HG03571 (cell line): ENCODE measurements around the gene ZNF320.
"Not testable (repeated sequence)": the region's sequence is repeated elsewhere in the genome, so short reads cannot be mapped to it uniquely, and the experiment has no call there.

Experiments
- ATAC-seq: cut with Tn5 transposase; IDR thresholded peaks from one replicate; pipeline ENCODE4 v1.9.1; 2021; ENCODE audit not compliant: unreplicated experiment

ZNF320 gene

GRCh38 chr19:52922841-52923777, 25.7 kb upstream of the ZNF320 start, which contains the start of gene ZNF888:
ZNF888 (minus strand) TSS chr19:52923428; CDS start chr19:52917873, 5,555 bp downstream.
- peak; percentile 90 for ATAC-seq

GRCh38 chr19:52917531-52917930, 20.1 kb upstream of the ZNF320 start:
- ATAC-seq: no peak

DNA sequence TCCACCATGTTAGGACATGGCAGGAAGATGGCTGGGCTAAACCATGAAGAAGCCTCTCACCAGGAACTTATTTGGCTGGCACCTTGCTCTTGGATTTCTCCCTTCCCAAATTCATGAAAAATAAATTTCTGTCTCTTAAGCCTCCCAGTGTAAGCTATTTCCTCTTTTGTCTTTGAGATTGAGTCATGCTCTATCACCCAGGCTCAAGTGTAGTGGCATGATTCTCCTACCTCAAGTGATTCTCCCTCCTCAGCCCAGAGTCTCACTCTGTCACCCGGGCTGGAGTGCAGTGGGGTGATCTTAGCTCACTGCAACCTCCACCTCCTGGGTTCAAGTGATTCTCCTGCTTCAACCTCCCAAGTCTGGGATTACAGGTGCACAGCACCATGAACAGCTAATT, 13.2 kb upstream of the ZNF320 start:
- ATAC-seq: no peak

GRCh38 chr19:52904052-52904780, 6.8 kb upstream of the ZNF320 start:
- not testable (repeated sequence) for ATAC-seq

DNA sequence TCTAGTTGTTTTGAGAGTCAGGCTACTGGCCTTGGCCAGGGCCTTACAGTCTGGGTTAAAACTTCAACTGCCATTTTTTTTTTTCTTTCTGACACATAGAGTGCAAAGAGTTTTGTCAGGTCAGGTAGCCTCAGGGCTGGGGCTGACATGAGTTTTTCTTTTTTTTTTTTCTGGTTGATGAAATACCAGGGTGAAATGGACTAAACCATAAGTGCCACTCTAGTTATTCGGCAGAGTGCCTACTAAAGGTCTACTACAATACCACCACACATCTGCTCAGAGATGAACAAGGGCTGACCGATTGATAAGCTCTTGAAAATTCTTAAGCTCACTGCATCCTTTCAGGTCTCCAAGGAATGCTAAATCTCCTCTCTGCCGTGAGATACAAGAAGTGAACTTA, 4.4 kb upstream of the ZNF320 start:
- no peak for ATAC-seq

DNA sequence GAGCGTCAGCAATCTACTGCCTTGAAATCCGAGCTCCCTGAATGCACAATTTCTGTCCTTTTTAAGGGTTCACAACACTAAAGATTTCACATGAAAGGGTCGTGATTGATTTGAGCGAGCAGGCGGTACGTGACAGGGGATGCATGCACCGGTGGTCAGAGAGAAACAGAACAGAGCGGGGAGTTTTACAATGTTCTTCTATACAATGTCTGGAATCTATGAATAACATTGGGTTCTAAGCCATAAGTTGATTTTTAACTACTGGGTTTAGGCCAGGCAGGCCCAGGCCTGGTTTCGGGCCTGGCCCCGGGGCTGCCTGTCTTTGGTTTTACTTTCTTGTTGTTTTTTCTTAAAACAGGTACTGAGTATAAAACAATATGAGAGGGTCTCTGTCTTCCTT, 1.2 kb upstream of the ZNF320 start:
- not testable (repeated sequence) for ATAC-seq

DNA sequence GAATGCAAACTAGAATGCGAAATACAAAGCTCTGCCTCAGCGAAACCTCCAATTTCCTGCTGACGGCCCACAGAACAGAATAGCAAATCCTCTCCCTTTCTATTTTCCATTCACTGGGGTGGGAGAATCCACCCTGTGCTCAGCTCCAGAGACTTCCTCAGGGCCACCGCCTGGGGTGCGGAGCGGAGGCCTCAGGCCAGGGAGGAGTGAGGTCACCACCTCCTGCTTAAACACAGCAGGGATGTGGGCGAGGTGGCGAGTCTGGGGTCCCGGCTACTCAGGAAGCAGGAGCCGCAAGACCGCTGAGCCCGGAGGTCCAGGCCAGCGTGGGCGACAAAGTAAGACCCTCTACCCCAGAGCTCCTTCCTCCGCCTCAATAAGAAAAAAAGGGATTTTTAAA, 666 bp upstream of the ZNF320 start:
- ATAC-seq: no peak

DNA sequence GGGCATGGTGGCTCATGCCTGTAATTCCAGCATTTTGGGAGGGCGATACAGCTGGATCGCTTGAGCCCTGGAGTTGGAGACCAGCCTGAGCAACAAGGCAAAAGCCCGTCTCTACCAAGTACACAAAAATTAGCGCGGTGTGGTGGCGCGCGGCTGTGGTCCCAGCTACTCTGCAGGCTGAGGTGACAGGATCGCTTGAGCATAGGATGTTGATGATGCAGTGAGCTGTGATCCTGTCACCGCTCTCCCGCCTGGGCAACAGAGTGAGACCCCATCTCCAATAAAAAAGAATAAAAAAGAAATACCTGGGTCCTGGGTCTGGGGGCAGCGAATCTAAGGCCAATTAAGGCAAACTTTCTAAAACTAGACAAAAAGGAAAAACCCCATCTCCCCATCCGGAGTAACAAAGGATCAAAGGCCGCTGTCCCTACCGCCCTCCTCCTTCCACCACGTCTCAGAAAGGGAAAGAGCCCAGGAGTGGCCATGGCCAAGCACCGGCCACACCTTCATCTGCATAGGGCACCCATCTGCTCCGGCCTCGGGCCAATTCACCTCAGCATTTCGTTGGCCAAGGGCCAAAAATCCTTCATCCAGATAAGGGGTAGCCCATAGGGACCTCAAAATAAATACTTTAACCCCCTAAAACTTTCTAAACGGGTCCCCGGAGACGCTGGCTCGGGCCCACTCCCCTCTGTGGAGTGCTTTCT, 851 bp downstream of the ZNF320 start:
- ATAC-seq: no peak

DNA sequence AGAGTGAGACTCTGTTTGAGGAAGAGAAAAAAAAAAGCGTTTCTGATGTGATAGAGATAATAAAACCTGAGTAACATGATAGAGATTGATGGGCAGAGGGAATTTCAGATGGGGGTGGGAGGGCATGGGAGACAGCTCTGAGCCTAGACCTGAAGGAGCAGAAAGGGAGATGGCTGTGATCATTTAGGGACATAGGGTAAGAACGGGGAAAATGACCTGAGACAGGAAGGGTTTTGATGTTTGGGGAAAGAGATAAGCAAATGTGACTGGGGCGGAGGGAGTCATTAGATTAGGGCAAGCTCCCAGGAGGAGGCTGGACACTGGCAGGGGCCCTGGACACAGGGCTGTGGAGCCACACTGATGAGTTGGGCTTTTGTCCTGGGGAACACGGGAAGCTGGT, 6.1 kb downstream of the ZNF320 start:
- ATAC-seq: no peak

DNA sequence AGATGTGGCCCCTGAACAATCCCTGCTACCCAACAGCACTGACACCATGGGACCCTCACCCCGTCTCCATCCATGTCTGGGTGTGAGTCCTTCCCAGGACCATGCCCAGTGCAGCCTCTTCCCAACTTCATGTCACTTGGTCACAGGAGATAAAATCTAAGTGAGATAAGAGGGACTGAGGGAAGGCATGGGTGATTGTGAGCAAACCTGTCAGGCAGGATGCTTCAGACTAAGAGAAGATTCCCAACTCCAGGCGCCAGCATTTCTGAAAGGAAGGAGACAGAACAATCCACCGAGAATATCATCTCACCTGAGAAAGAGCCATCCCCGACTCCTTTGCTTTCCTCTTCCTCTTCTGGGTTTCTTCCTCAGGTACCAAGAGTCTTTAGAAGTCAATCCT, 7.5 kb downstream of the ZNF320 start:
- ATAC-seq: no peak

- ATAC-seq: no peak
Measured at GRCh38 chr19:52889076-52889475, 8.4 kb downstream of the ZNF320 start.

GRCh38 chr19:52880895-52881389, 16.5 kb downstream of the ZNF320 start:
- ATAC-seq: no peak

- not testable (repeated sequence) for ATAC-seq
Measured at GRCh38 chr19:52872996-52873395, 24.4 kb downstream of the ZNF320 start.

DNA sequence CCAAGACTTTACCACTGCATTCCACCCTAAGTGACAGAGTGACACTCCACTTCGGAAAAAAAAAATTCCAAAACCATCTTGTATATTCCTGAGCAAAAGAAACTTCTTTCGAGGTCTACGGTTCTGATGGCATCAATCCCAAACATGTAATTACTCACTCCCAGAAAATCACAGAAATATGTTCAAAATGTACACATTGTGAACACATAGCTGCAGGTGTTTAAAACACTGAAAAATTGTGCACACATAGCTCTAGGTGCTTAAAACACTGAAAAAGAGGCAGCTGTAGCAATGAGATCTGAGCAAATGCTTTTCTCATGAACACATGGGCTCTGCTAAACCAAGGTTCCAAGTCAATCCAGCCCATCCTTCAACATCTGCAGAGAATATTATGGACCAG, 26.0 kb downstream of the ZNF320 start:
- ATAC-seq: no peak

DNA sequence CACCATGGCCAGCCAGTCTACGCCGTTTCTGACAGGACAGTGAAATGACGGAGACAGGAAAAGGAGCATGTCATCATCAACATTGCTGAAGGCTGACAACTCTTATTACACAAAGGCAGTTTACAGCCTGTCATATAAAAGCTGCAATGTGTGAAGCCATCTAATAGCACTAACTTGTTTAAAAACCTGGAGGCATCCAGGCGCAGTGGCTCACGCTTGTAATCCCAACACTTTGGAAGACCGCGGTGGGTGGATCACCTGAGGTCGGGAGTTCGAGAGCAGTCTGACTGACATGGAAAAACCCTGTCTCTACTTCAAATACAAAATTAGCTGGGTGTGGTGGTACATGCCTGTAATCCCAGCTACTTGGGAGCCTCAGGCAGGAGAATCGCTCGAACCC, 29.4 kb downstream of the ZNF320 start:
- not testable (repeated sequence) for ATAC-seq

GRCh38 chr19:52857378-52858191, 39.9 kb downstream of the ZNF320 start, which contains the start of gene ZNF468:
ZNF468 (minus strand) TSS chr19:52857619; CDS start chr19:52854272, 3,347 bp downstream.
- ATAC-seq: peak; percentile 93

GRCh38 chr19:52856540-52857377, 40.7 kb downstream of the ZNF320 start:
- not testable (repeated sequence) for ATAC-seq
